ENCODE data around the gene ARHGEF12.

GRCh38 chr11:120482149-120482548 lies 145.9 kb downstream of the ARHGEF12 start:
- no peak for TF ChIP-seq RAD21 (conservative IDR thresholded peaks at IDR 0.05 in 1 of 2, IDR thresholded peaks at IDR 0.05 in 1 of 2)
- no peak for TF ChIP-seq HDAC2 (IDR thresholded peaks at IDR 0.05)
- no peak for TF ChIP-seq MYC (IDR thresholded peaks at IDR 0.05; ENCODE audit: borderline replicate concordance, low read length)
- no peak for TF ChIP-seq CTCF (IDR thresholded peaks at IDR 0.05)
- TF ChIP-seq MAX (IDR thresholded peaks at IDR 0.05): no peak
- no peak for TF ChIP-seq JUNB (IDR thresholded peaks at IDR 0.05)
- TF ChIP-seq EP300 (IDR thresholded peaks at IDR 0.05): no peak
- TF ChIP-seq ESRRA (IDR thresholded peaks at IDR 0.05; ENCODE audit: borderline replicate concordance, low read length): no peak
